T-helper 2 cell treated with Interferon-gamma antibody and Interleukin-4, amounts not matched to agents 5 μg/mL and 100 μg/mL, for 36 hours (primary cell): ENCODE measurements around the gene CLDN19.
"Not testable (repeated sequence)": the region's sequence is repeated elsewhere in the genome, so short reads cannot be mapped to it uniquely, and the experiment has no call there.

ENCODE experiments used
- DNase-seq: peaks from one replicate; pipeline ENCODE4 v3.0.0; 2021; ENCODE audit warnings: low spot score
- H3K27ac Mint-ChIP-seq: one replicate; pipeline ENCODE4 v1.8.0; 2021; ENCODE audit warnings: mild to moderate bottlenecking, mixed read lengths
- H3K27me3 Mint-ChIP-seq: one replicate; pipeline ENCODE4 v1.8.0; 2021; ENCODE audit warnings: low read depth, mixed read lengths
- H3K36me3 Mint-ChIP-seq: one replicate; pipeline ENCODE4 v1.8.0; 2021; ENCODE audit warnings: low read depth, mixed read lengths
- H3K4me1 Mint-ChIP-seq: one replicate; pipeline ENCODE4 v1.8.0; 2021; ENCODE audit warnings: low read depth, mixed read lengths
- H3K4me3 Mint-ChIP-seq: one replicate; pipeline ENCODE4 v1.8.0; 2022; ENCODE audit warnings: mild to moderate bottlenecking, moderate library complexity, mixed read lengths
- H3K9me3 Mint-ChIP-seq: one replicate; pipeline ENCODE4 v1.8.0; 2021; ENCODE audit warnings: mixed read lengths

CLDN19 gene

GRCh38 chr1:42725820-42726219 is 14.2 kb downstream of the CLDN19 start:
- H3K27me3 Mint-ChIP-seq, H3K4me3 Mint-ChIP-seq, H3K4me1 Mint-ChIP-seq: not testable (repeated sequence)

DNA sequence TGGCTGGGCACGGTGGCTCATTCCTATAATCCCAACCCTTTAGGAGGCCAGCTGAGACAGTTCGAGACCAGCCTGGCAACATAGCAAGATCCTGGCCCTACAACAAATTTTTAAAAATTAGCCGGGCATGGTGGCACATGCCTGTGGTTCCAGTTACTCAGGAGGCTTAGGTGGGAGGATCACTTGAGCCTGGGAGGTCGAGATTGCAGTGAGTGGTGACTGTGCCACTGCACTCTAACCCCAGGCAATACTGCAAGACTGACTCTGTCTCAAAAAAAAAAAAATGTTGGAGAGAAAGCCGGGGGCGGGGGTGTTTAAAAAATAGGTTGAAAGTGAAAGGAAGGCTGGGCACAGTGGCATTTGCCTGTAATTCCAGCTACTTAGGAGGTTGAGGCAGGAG is 16.5 kb downstream of the CLDN19 start:
- Mint-ChIP-seq H3K36me3 (peaks cover 6% of the 10 kb centered on the region), H3K9me3 (no peaks in the 10 kb centered on the region), H3K27me3 (peaks cover 4% of the 10 kb centered on the region), H3K27ac (no peak overlapping the region), H3K4me1 (no peaks in the 10 kb centered on the region), H3K4me3 (no peak overlapping the region)
- no peak for DNase-seq

More at GRCh38 chr1:42725820-42726219, 14.2 kb downstream of the CLDN19 start:
- not testable (repeated sequence) for DNase-seq, H3K36me3 Mint-ChIP-seq, H3K27ac Mint-ChIP-seq, H3K9me3 Mint-ChIP-seq

DNA sequence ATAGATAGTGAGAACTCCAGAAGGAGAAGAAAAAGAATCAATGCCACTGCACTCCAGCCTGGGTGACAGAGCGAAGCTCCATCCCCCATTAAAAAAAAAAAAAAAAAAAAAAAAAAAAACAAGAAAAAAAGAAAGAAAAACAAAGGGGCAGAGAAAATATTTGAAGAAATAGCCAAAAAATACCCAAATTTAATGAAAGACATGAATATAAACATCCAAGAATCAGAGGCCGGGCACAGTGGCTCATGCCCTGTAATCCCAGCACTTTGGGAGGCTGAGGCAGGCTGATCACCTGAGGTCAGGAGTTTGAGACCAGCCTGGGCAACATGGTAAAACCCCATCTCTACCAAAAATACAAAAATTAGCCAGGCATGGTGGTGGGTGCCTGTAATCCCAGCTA is 17.6 kb downstream of the CLDN19 start:
- H3K4me1 Mint-ChIP-seq, DNase-seq, H3K27ac Mint-ChIP-seq, H3K4me3 Mint-ChIP-seq, H3K27me3 Mint-ChIP-seq, H3K9me3 Mint-ChIP-seq: not testable (repeated sequence)
- H3K36me3 Mint-ChIP-seq = peaks cover 12% of the 10 kb centered on the region

- Mint-ChIP-seq H3K9me3 (no peaks in the 10 kb centered on the region), H3K4me3 (no peak overlapping the region), H3K36me3 (peaks cover 17% of the 10 kb centered on the region), H3K4me1 (no peaks in the 10 kb centered on the region), H3K27ac (no peak overlapping the region), H3K27me3 (peaks cover 4% of the 10 kb centered on the region)
- no peak for DNase-seq
These were observed 18.1 kb downstream of the CLDN19 start for GRCh38 chr1:42721926-42722325.

GRCh38 chr1:42720868-42721267 is 19.2 kb downstream of the CLDN19 start:
- DNase-seq = no peak
- Mint-ChIP-seq H3K36me3 (peaks cover 24% of the 10 kb centered on the region), H3K9me3 (no peaks in the 10 kb centered on the region), H3K27ac (no peak overlapping the region), H3K27me3 (peaks cover 4% of the 10 kb centered on the region), H3K4me1 (no peaks in the 10 kb centered on the region), H3K4me3 (no peak overlapping the region)

GRCh38 chr1:42714441-42714840 is 25.6 kb downstream of the CLDN19 start:
- not testable (repeated sequence) for H3K27ac Mint-ChIP-seq, DNase-seq, H3K4me3 Mint-ChIP-seq, H3K27me3 Mint-ChIP-seq, H3K4me1 Mint-ChIP-seq
- H3K36me3 Mint-ChIP-seq = peaks cover 70% of the 10 kb centered on the region
- H3K9me3 Mint-ChIP-seq = peaks cover 31% of the 10 kb centered on the region

- Mint-ChIP-seq H3K27me3 (no peaks in the 10 kb centered on the region), H3K36me3 (peaks cover 70% of the 10 kb centered on the region), H3K27ac (no peak overlapping the region), H3K4me3 (no peak overlapping the region), H3K9me3 (peaks cover 31% of the 10 kb centered on the region), H3K4me1 (peaks cover 3% of the 10 kb centered on the region)
- DNase-seq = no peak
These were observed 26.7 kb downstream of the CLDN19 start for GRCh38 chr1:42713293-42713692.

DNA sequence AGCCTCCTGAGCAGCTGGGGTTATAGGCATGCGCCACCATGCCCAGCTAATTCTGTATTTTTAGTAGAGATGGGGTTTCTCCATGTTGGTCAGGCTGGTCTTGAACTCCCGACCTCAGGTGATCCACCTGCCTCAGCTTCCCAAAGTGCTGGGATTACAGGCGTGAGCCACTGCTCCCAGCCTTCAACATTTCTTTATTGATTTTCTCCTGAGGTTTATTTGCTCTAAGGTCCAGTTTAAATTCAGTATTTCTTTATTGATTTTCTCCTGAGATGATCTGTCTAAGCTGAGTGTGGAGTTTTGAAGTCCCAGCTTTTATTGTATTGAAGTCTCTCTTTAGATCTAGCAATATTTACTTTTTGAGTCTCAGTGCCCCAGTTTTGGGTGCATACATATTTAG is 27.2 kb downstream of the CLDN19 start:
- Mint-ChIP-seq H3K9me3 (peaks cover 31% of the 10 kb centered on the region), H3K36me3 (peaks cover 73% of the 10 kb centered on the region)
- DNase-seq, H3K4me3 Mint-ChIP-seq, H3K4me1 Mint-ChIP-seq, H3K27me3 Mint-ChIP-seq, H3K27ac Mint-ChIP-seq: not testable (repeated sequence)

DNA sequence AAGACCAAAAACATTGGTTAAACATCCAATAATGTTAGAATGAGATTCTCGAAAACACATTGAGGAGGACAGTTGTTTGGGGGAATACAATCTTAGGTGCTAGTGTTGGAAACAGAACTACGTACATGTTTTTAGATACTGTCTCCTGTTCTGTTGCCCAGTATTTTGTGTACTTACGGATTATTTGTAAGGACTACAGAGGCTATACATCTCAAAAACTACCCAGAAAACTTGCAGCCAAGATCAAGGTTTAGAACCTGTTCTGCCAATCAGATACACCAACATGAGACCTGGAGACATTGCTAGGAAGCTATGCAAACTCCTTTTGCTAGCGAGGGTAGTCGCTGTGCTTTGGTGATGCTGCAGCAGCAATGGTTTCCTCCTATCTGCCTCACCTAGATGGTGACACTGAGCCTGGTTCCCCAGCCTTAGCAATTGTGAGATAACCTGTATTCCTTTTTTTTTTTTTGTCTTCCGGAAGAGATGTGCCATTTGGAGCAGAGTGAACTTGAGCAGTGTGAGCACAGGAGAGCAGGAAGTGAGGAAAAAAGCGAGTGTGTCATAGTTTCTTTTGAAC is 36.1 kb downstream of the CLDN19 start:
- Mint-ChIP-seq H3K4me1 (no peaks in the 10 kb centered on the region), H3K27me3 (no peaks in the 10 kb centered on the region), H3K36me3 (peaks cover 83% of the 10 kb centered on the region), H3K27ac (no peak overlapping the region), H3K4me3 (no peak overlapping the region), H3K9me3 (no peaks in the 10 kb centered on the region)
- DNase-seq = no peak

DNA sequence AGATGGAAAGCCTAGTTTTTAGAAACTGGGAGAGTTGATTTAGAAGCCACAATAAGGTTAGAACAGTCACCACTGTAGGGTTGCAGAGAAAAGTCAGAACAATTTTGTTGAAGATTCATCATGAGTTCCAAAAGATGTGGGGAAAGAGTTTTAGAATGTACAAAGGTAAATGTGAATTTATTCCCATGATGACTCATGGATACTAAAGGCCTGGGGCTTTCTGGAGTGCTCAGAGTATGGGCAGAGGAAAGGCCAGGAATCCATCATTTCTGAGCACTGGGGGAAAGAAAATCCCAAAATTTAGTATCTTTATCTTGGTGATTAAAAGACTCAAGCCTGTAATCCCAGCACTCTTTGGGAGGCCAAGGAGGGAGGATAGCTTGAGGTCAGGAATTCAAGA is 40.0 kb downstream of the CLDN19 start:
- H3K27me3 Mint-ChIP-seq = no peaks in the 10 kb centered on the region

DNA sequence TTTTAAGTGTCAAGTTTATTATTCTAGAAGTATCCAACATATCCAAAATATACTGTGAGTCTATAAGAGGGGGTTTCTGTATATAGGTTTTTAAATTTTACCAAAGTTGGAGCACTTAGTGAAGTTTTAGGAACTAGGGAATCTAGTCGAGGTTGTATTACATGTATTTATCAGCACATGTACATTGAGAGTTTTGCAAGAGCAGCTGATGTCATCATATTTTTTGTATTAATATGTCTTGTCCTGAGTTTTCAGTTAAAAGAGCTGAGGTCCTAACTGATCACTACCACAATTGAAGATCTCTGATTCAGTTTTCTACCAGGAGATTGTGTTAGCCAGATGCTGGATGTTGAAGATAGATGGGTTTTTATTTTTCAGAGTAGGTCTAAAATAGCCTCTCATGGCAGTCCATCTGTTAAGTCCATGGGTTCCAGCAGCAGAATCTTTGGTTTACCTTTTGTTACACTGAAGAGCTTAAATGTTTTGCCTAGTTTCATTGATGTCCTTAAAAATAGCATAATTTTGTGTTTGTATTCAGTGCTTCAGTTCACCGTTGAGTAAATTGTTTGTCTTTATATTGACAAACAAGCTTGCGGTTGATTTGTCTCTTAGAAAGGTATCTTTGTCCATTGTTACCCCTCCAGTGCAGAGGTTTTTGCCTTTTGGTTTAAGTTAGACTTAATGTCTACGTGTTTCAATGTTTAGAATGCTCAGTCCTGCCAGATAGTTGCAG is 41.8 kb downstream of the CLDN19 start:
- Mint-ChIP-seq H3K9me3 (no peaks in the 10 kb centered on the region), H3K27me3 (no peaks in the 10 kb centered on the region), H3K36me3 (peaks cover 85% of the 10 kb centered on the region), H3K4me1 (peaks cover 12% of the 10 kb centered on the region), H3K27ac (no peak overlapping the region), H3K4me3 (no peak overlapping the region)
- DNase-seq = no peak

More for the DNA sequence above, 40.0 kb downstream of the CLDN19 start:
- H3K9me3 Mint-ChIP-seq = no peaks in the 10 kb centered on the region
- H3K4me1 Mint-ChIP-seq = peaks cover 3% of the 10 kb centered on the region
- no peak overlapping the region for H3K27ac Mint-ChIP-seq
- peaks cover 91% of the 10 kb centered on the region for H3K36me3 Mint-ChIP-seq
- H3K4me3 Mint-ChIP-seq = no peak overlapping the region
- DNase-seq = no peak

DNA sequence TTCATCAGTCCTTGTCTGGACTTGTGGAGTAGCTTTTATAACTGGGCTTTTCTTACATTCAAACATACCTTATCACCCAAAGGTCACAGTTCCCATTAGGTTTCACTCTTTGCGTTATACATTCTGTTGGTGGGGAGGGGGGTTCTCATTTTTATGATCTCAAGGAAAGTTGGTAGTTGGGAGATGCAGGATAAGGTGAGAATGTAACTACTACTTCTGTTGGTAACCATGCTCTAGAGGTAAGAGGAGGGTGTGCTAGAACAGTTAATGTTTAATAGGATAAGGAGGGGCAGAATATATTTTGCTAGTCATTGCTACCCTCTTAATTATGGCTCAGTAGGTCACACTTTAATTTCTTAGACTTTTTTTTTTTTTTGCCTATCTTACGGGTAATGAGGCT is 47.1 kb downstream of the CLDN19 start:
- H3K36me3 Mint-ChIP-seq = peaks cover 55% of the 10 kb centered on the region
- no peak for DNase-seq
- no peak overlapping the region for H3K27ac Mint-ChIP-seq
- H3K4me1 Mint-ChIP-seq = peaks cover 49% of the 10 kb centered on the region
- H3K27me3 Mint-ChIP-seq = no peaks in the 10 kb centered on the region
- H3K4me3 Mint-ChIP-seq = no peak overlapping the region
- no peaks in the 10 kb centered on the region for H3K9me3 Mint-ChIP-seq

DNA sequence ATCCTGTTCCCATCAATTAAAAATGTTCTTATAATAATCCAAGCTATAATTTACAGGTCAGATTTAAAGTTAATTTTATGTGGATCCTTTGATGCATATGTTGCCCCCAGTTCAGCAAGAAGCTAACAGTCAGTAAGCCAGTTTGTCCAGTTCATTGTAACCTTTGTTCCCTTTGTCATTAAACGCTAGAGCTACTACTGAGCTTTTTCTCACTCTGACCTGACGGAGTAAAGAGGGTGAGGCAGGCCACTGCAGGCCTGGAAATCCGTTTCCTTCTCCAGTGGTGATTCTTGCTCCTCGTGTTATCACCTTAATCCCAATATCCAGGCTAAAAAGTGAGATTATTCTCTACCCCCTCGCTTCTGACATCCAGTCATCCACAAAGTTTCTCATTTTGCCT is 47.6 kb downstream of the CLDN19 start:
- Mint-ChIP-seq H3K36me3 (peaks cover 57% of the 10 kb centered on the region), H3K4me1 (peaks cover 54% of the 10 kb centered on the region), H3K4me3 (no peak overlapping the region), H3K27ac (no peak overlapping the region), H3K9me3 (no peaks in the 10 kb centered on the region), H3K27me3 (no peaks in the 10 kb centered on the region)
- DNase-seq = no peak

DNA sequence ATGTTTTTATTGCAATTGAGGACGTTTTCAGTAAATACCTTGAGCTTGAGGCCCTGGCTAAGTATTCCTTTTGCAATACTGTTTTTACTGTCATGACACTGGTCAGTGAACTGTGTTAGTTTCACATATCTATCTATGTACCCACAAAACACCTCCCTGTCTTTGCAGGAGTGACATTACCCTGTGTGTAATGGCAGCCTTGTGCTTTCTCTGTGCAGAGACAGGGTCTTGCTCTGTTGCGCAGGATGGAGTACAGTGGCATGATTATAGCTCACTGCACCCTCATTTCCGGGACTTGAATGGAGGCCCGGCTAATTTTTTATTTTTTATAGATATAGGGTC is 48.9 kb downstream of the CLDN19 start:
- Mint-ChIP-seq H3K36me3 (peaks cover 55% of the 10 kb centered on the region), H3K4me3 (no peak overlapping the region), H3K27ac (no peak overlapping the region), H3K9me3 (no peaks in the 10 kb centered on the region), H3K4me1 (peaks cover 61% of the 10 kb centered on the region), H3K27me3 (no peaks in the 10 kb centered on the region)
- DNase-seq = no peak
